H1 (cell line): Measurements from ENCODE around the gene CLCA4. TPM values are rescaled to one million over a fixed set of nuclear protein-coding genes. Genes with fewer than 3 reads are reported as not detected.

Experiments used
- CTCF ChIA-PET: fragments of 300-600 bp; sonication (Branson Sonifier 250); formaldehyde crosslinking; loops from one replicate; lab custom pipeline; 2021; ENCODE audit not compliant: partially characterized antibody; lab: Charles Lee
- POLR2A ChIA-PET: fragments of 300-600 bp; sonication (Branson Sonifier 250); formaldehyde crosslinking; loops from one replicate; lab custom pipeline; 2021; ENCODE audit warnings: inconsistent platforms; ENCODE audit not compliant: partially characterized antibody; lab: Charles Lee
- DNase-seq, 2 experiments: peaks; one replicate each; pipeline versions ENCODE4 v3.0.0 to v3.0.0-alpha.2; 2010 to 2022; ENCODE audit warnings: low spot score in 2 of 2, low read depth in 1 of 2, mixed read lengths in 1 of 2
- FAIRE-seq: peaks from 2 replicates; lab custom pipeline; 2011; peaks lifted over from hg19 to GRCh38; lab: Jason Lieb, UNC
- H2AFZ ChIP-seq: 2 replicates; pipeline ENCODE4 v1.8.1; 2012; ENCODE audit warnings: low read length, inconsistent platforms
- H2AK5ac ChIP-seq: 2 replicates; pipeline ENCODE4 v1.6.1; 2013; ENCODE audit warnings: low read depth, low read length
- H2BK120ac ChIP-seq: replicated peaks from 2 replicates; pipeline ENCODE3; 2013; ENCODE audit warnings: low read depth, low read length, inconsistent platforms
- H2BK12ac ChIP-seq: 2 replicates; pipeline ENCODE4 v1.6.1; 2013; ENCODE audit warnings: low read depth, low read length
- H2BK15ac ChIP-seq: 2 replicates; pipeline ENCODE4 v1.6.1; 2013; ENCODE audit warnings: low read length
- H2BK20ac ChIP-seq: 2 replicates; pipeline ENCODE4 v1.6.1; 2013; ENCODE audit warnings: low read length
- H2BK5ac ChIP-seq: 2 replicates; pipeline ENCODE4 v1.6.1; 2013; ENCODE audit warnings: low read depth, low read length
- H3K14ac ChIP-seq: 2 replicates; pipeline ENCODE4 v1.6.1; 2013; ENCODE audit warnings: inconsistent platforms; ENCODE audit not compliant: insufficient read length
- H3K18ac ChIP-seq: 2 replicates; pipeline ENCODE4 v1.6.1; 2013; ENCODE audit warnings: low read length; ENCODE audit errors: extremely low read depth
- H3K23ac ChIP-seq: 2 replicates; pipeline ENCODE4 v1.6.1; 2013; ENCODE audit warnings: inconsistent platforms; ENCODE audit not compliant: insufficient read length
- H3K23me2 ChIP-seq: 2 replicates; pipeline ENCODE4 v1.6.1; 2013; ENCODE audit warnings: low read depth, low read length
- H3K27ac ChIP-seq: 2 replicates; pipeline ENCODE4 v1.6.1; 2011; ENCODE audit warnings: low read depth, low read length, inconsistent platforms
- H3K27me3 ChIP-seq, 4 experiments: replicated peaks in 1 of 4; 1 replicate in 1 of 4; 2 replicates in 3 of 4; pipeline versions ENCODE4 v1.6.1 to v1.8.1; 2011 to 2013; ENCODE audit warnings: low read length in 3 of 4, mild to moderate bottlenecking in 3 of 4, inconsistent platforms in 2 of 4, mixed read lengths in 2 of 4, moderate library complexity in 1 of 4; ENCODE audit not compliant: control insufficient read depth in 3 of 4, insufficient read depth in 3 of 4; ENCODE audit errors: extremely low read depth in 1 of 4
- H3K36me3 ChIP-seq, 4 experiments: 2 replicates each; pipeline versions ENCODE4 v1.6.1 to v1.8.1; 2011 to 2013; ENCODE audit warnings: mild to moderate bottlenecking in 4 of 4, low read length in 3 of 4, moderate library complexity in 2 of 4, control low read depth in 1 of 4, inconsistent platforms in 1 of 4; ENCODE audit not compliant: insufficient read depth in 4 of 4, control insufficient read depth in 2 of 4
- H3K4ac ChIP-seq: replicated peaks from 2 replicates; pipeline ENCODE3; 2013; ENCODE audit warnings: low read length, low read depth, mixed read lengths, inconsistent platforms; ENCODE audit not compliant: insufficient read length
- H3K4me1 ChIP-seq, 4 experiments: replicated peaks in 1 of 4; 1 replicate in 1 of 4; 2 replicates in 3 of 4; pipeline versions ENCODE4 v1.6.1 to v1.8.1; 2011 to 2013; ENCODE audit warnings: low read length in 3 of 4, inconsistent platforms in 2 of 4, mixed read lengths in 1 of 4; ENCODE audit not compliant: insufficient read depth in 4 of 4, control insufficient read depth in 3 of 4
- H3K4me2 ChIP-seq, 2 experiments: 2 replicates each; pipeline versions ENCODE4 v1.6.1 to v1.8.1; 2011 to 2013; ENCODE audit warnings: low read depth in 2 of 2, low read length in 2 of 2, control low read depth in 1 of 2, inconsistent platforms in 1 of 2, mild to moderate bottlenecking in 1 of 2; ENCODE audit not compliant: insufficient read depth in 1 of 2
- H3K4me3 ChIP-seq, 4 experiments: fragments of 200-600, 300-600 bp in 1 of 4; sonication (generic), shearing (Covaris generic), sonication (Bioruptor Twin) in 1 of 4; 2 replicates each; pipeline versions ENCODE4 v1.5.1 to v1.8.1; 2011 to 2016; ENCODE audit warnings: low read length in 4 of 4, low read depth in 3 of 4, control low read depth in 2 of 4, inconsistent platforms in 2 of 4, mild to moderate bottlenecking in 2 of 4, mixed read lengths in 1 of 4, moderate library complexity in 1 of 4; ENCODE audit not compliant: insufficient read depth in 2 of 4; ENCODE audit errors: extremely low read depth in 1 of 4
- H3K56ac ChIP-seq: replicated peaks from 2 replicates; pipeline ENCODE3; 2013; ENCODE audit warnings: low read depth, mild to moderate bottlenecking, mixed read lengths, low read length, inconsistent platforms; ENCODE audit not compliant: insufficient read length
- H3K79me1 ChIP-seq: 2 replicates; pipeline ENCODE4 v1.6.1; 2013; ENCODE audit warnings: low read depth, low read length, control low read depth
- H3K79me2 ChIP-seq, 2 experiments: 2 replicates each; pipeline versions ENCODE4 v1.6.1 to v1.8.1; 2012 to 2013; ENCODE audit warnings: low read length in 2 of 2, mild to moderate bottlenecking in 2 of 2, inconsistent platforms in 1 of 2; ENCODE audit not compliant: insufficient read depth in 2 of 2, control insufficient read depth in 1 of 2
- H3K9ac ChIP-seq, 4 experiments: replicated peaks in 1 of 4; 1 replicate in 1 of 4; 2 replicates in 3 of 4; pipeline versions ENCODE4 v1.6.1 to v1.8.1; 2011 to 2013; ENCODE audit warnings: low read depth in 3 of 4, low read length in 3 of 4, control low read depth in 2 of 4, mild to moderate bottlenecking in 2 of 4, moderate library complexity in 2 of 4, inconsistent platforms in 1 of 4; ENCODE audit errors: extremely low read depth in 1 of 4
- H3K9me3 ChIP-seq, 2 experiments: 2 replicates each; pipeline versions ENCODE4 v1.6.1 to v1.8.1; 2012 to 2013; ENCODE audit warnings: mild to moderate bottlenecking in 2 of 2, moderate library complexity in 2 of 2, control low read depth in 1 of 2, inconsistent platforms in 1 of 2, low read depth in 1 of 2, low read length in 1 of 2, mixed read lengths in 1 of 2; ENCODE audit not compliant: insufficient read depth in 2 of 2
- H4K20me1 ChIP-seq, 2 experiments: replicated peaks in 1 of 2; 2 replicates each; pipeline versions ENCODE3 to v1.8.1; 2011 to 2013; ENCODE audit warnings: inconsistent platforms in 2 of 2, low read length in 2 of 2, mild to moderate bottlenecking in 1 of 2; ENCODE audit not compliant: insufficient read depth in 2 of 2, control insufficient read depth in 1 of 2
- H4K5ac ChIP-seq: 2 replicates; pipeline ENCODE4 v1.6.1; 2013; ENCODE audit warnings: low read length, low read depth, mixed read lengths, inconsistent platforms; ENCODE audit not compliant: insufficient read length
- H4K8ac ChIP-seq: 2 replicates; pipeline ENCODE4 v1.8.0; 2013; ENCODE audit warnings: mild to moderate bottlenecking, moderate library complexity, low read length, inconsistent platforms; ENCODE audit not compliant: insufficient read depth; ENCODE audit errors: extremely low read depth
- H4K91ac ChIP-seq: replicated peaks from 2 replicates; pipeline ENCODE3; 2013; ENCODE audit warnings: low read length, mixed read lengths, inconsistent platforms; ENCODE audit not compliant: insufficient read length
- ASH2L ChIP-seq: fragments of 200-600, 300-600 bp; sonication (generic); IDR thresholded peaks from one replicate; pipeline ENCODE4 v1.7.1; 2017; ENCODE audit warnings: low read length
- GTF2F1 ChIP-seq: IDR thresholded peaks from 2 replicates; pipeline ENCODE4 v1.6.1; 2012; ENCODE audit warnings: low read depth, low read length, improper control_type of control experiment, borderline replicate concordance
- JUND ChIP-seq: IDR thresholded peaks from 2 replicates; pipeline ENCODE4 v1.6.1; 2011; ENCODE audit warnings: mild to moderate bottlenecking, improper control_type of control experiment, low read length
- SAP30 ChIP-seq: fragments of 300-600 bp; sonication (generic); IDR thresholded peaks from 2 replicates; pipeline ENCODE4 v1.7.1; 2012; ENCODE audit warnings: low read length, moderate library complexity, mild to moderate bottlenecking, inconsistent platforms; ENCODE audit not compliant: insufficient read depth, insufficient replicate concordance
- WGBS, 2 experiments: shearing (Covaris generic) in 1 of 2; methylation state at CpG; one replicate each; pipeline versions ENCODE4 v1.1.6 to v1.1.7; 2013 to 2015; ENCODE audit warnings: low lambda C conversion rate in 2 of 2, mixed read lengths in 2 of 2, inconsistent platforms in 1 of 2, low coverage in 1 of 2, missing lambda C conversion rate in 1 of 2; ENCODE audit not compliant: insufficient replicate concordance in 2 of 2, insufficient coverage in 1 of 2, insufficient read length in 1 of 2; ENCODE audit errors: extremely low coverage in 1 of 2, missing lambda C conversion rate in 1 of 2; 5-methylcytosine and 5-hydroxymethylcytosine counted together
- polyA plus RNA-seq, 7 experiments: library from polyadenylated mRNA; depleted of rRNA in 3 of 7; stranded (reverse) in 5 of 7; unstranded in 2 of 7; fragments of >200 nt in 5 of 7; fragments of 200-250 nt in 2 of 7; gene quantifications; 1 replicate in 5 of 7; 2 replicates in 1 of 7; 4 replicates in 1 of 7; pipeline versions ENCODE4 v1.2.1 to v1.2.3, GENCODE V29; 2011 to 2013; ENCODE audit warnings: missing spikeins in 2 of 7, mixed read lengths in 2 of 7
- total RNA-seq: library from RNA; stranded (reverse); fragmentation: NEBNext Ultra II Directional; extraction: Animal tissue kit (Norgen Biotek cat#: 25700); gene quantifications from 2 replicates; pipeline ENCODE4 v1.2.1, GENCODE V29; 2021

Gene CLCA4
- total and polyA plus RNA-seq, 2 of the 8 experiments (the other 6 are each of a cell fraction or from before 2014, with no cell fraction given) = not detected

DNA sequence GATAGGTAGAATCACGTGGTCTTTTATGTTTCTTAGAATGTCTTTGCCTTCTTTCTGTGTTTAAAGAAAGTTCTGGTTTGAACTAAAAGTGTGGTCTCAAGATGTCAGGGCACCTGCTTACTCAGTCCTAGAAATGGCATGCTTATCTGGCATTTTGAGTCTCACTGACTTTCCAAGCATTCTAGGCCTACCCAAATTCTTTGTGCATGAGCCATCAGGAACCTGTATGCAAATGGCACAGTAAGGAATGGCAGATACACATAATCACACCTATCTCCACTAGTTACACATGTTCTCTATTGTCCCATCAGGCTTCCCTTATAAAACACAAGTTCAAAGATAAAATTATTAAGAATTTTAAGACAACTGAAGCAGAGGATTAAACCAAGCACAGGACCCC lies 29.5 kb upstream of the CLCA4 start:
- Histone ChIP-seq H3K27ac (no peak overlapping the region), H3K4me2 (no peak overlapping the region), H3K23ac (no peak overlapping the region), H4K8ac (no peak overlapping the region), H3K18ac (no peak overlapping the region), H3K4me3 (no peak overlapping the region), H2BK20ac (no peak overlapping the region), H3K9me3 (no peaks in the 10 kb centered on the region), H3K14ac (no peak overlapping the region), H4K20me1 (no peaks in the 10 kb centered on the region), H3K4ac (no peak overlapping the region), H3K9ac (no peak overlapping the region), H3K4me1 (no peaks in the 10 kb centered on the region), H2BK5ac (no peak overlapping the region), H2BK15ac (no peak overlapping the region), H3K27me3 (no peaks in the 10 kb centered on the region), H3K36me3 (no peaks in the 10 kb centered on the region), H2AK5ac (no peak overlapping the region), H3K56ac (no peak overlapping the region), H2BK12ac (no peak overlapping the region), H4K5ac (no peak overlapping the region), H4K91ac (no peak overlapping the region), H2BK120ac (no peak overlapping the region), H3K79me1 (no peaks in the 10 kb centered on the region), H3K79me2 (no peaks in the 10 kb centered on the region), H3K23me2 (no peaks in the 10 kb centered on the region), H2AFZ (0 out of 2 replicates have a peak overlapping the region, but pooled peaks have one; percentile 42)
- DNase-seq (no peak), FAIRE-seq (no peak)
- ChIA-PET CTCF (interaction anchor here (1.0 to 5.3 kb wide), 8 partner anchors 9 to 133 kb away, joined by 3 to 31 read pairs (median 9); no protein-coding TSS in a partner anchor), POLR2A (no interaction called here)
- 93% methylated on average over 1 of the region's 1 CpG; no CpG with 5 or more reads in 1 of the 2 experiments for WGBS, 2 experiments
- TF ChIP-seq GTF2F1 (no peak), JUND (peak; percentile 71; the same call in 1 of the 2 replicates), ASH2L (no peak), SAP30 (no peak)
